Measurements from ENCODE around the gene CEP70.
"Not testable (repeated sequence)": the region's sequence is repeated elsewhere in the genome, so short reads cannot be mapped to it uniquely, and the experiment has no call there.

CEP70 gene

DNA sequence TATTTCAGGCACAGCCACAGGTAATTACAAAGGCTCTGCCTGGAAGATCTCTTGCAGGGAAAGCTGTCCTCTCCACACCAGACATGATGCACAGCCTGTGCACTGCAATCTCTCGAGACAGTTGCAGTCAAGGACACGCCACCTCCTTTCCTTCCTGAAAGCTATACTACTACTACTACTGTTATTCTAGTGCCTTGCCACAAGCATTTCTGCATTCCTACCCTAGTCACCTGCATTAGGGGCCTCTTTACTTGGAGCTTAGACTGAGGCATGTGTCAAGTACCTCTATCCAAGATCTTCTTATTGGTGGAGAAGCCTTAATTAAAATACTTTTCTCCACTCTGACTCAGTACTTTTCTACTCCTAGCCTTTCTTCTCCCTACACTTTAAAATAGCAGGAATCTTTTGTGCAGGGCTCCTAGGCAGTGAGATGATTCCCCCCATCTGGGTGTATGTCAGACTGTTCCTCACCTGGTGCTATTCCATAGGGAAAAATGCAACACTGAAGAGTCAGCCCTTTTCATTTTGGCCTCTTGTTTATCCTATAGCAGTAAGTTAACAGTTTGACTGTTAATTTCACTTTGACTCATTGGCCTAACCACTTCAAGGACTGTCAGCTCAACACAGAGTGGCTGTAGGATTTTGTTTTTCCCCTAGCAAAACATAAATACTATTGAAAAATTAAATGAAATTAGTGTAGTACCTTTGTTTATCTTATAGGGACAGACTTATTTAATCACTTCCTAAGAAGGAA lies 80.8 kb downstream of the CEP70 start:
- peaks cover 2% of the 10 kb centered on the region; the same call in 1 of the 2 replicates for H3K36me3 ChIP-seq (replicated peaks)
- in situ Hi-C loops (cut with MboI; ENCODE audit: low sequenced_read_pairs): no loop called here
- no peak overlapping the region for H3K4me3 ChIP-seq
- no peaks in the 10 kb centered on the region; the same call in 1 of the 2 replicates for H3K9me3 ChIP-seq
- no peaks in the 10 kb centered on the region; the same call in 1 of the 2 replicates for H3K4me1 ChIP-seq
- DNase-seq (ENCODE audit: low spot score in 2 of 2): no peak
- H3K27me3 ChIP-seq (ENCODE audit: low read depth): no peaks in the 10 kb centered on the region

DNA sequence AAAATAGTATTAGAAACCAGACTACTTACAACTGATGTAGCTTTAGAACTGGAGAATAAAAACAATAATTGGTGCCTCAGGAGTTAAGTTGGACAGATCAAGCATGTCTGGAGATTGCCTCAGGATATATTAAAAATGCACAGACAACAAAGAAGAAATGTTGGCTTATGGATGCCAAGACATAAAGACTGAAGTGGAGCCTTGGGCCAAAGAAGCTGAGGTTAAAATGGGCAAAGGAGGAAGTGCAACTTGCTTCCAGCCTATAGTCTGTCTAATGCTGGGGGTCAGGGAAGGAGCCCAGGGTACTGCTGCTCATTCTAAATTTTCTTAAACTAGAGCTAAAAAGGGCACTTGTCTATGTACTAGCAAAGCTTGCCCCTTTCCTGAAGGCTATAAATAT lies 82.1 kb downstream of the CEP70 start:
- H3K9me3 ChIP-seq: no peaks in the 10 kb centered on the region
- in situ Hi-C loops (cut with MboI; ENCODE audit: low sequenced_read_pairs): no loop called here
- DNase-seq (ENCODE audit: low spot score in 2 of 2): peak in 1 of 2 experiments; percentile 22
- no peak overlapping the region for H3K4me3 ChIP-seq
- peaks cover 5% of the 10 kb centered on the region; the same call in 1 of the 2 replicates for H3K36me3 ChIP-seq (replicated peaks)
- no peaks in the 10 kb centered on the region for H3K27me3 ChIP-seq (ENCODE audit: low read depth)
- no peaks in the 10 kb centered on the region; the same call in 1 of the 2 replicates for H3K4me1 ChIP-seq

- Histone ChIP-seq H3K27me3 (ENCODE audit: low read depth) (no peaks in the 10 kb centered on the region), H3K9me3 (no peaks in the 10 kb centered on the region), H3K4me1 (no peaks in the 10 kb centered on the region; the same call in 1 of the 2 replicates), H3K36me3 (replicated peaks) (peaks cover 5% of the 10 kb centered on the region; the same call in 1 of the 2 replicates), H3K4me3 (no peak overlapping the region)
- in situ Hi-C loops (cut with MboI; ENCODE audit: low sequenced_read_pairs): no loop called here
- no peak for DNase-seq (ENCODE audit: low spot score in 2 of 2)
Observed at GRCh38 chr3:138509586-138509985, 84.5 kb downstream of the CEP70 start.

- H3K36me3 ChIP-seq (replicated peaks): peaks cover 5% of the 10 kb centered on the region; the same call in 1 of the 2 replicates
- no peak for DNase-seq (ENCODE audit: low spot score in 2 of 2)
- in situ Hi-C loops (cut with MboI; ENCODE audit: low sequenced_read_pairs): no loop called here
- H3K27me3 ChIP-seq (ENCODE audit: low read depth): no peaks in the 10 kb centered on the region
- no peak overlapping the region for H3K4me3 ChIP-seq
- H3K4me1 ChIP-seq: no peaks in the 10 kb centered on the region; the same call in 1 of the 2 replicates
- no peaks in the 10 kb centered on the region for H3K9me3 ChIP-seq
Observed at GRCh38 chr3:138507524-138507923, 86.5 kb downstream of the CEP70 start.

- no peaks in the 10 kb centered on the region for H3K27me3 ChIP-seq (ENCODE audit: low read depth)
- H3K4me3 ChIP-seq: no peak overlapping the region
- peaks cover 3% of the 10 kb centered on the region; the same call in 1 of the 2 replicates for H3K4me1 ChIP-seq
- in situ Hi-C loops (cut with MboI; ENCODE audit: low sequenced_read_pairs): no loop called here
- DNase-seq (ENCODE audit: low spot score in 2 of 2): no peak
- H3K36me3 ChIP-seq (replicated peaks): no peaks in the 10 kb centered on the region; the same call in 1 of the 2 replicates
- H3K9me3 ChIP-seq: no peaks in the 10 kb centered on the region
Observed at GRCh38 chr3:138498991-138499390, 95.1 kb downstream of the CEP70 start.

GRCh38 chr3:138497851-138498250 lies 96.2 kb downstream of the CEP70 start:
- in situ Hi-C loops (cut with MboI; ENCODE audit: low sequenced_read_pairs): no loop called here
- Histone ChIP-seq H3K27me3 (ENCODE audit: low read depth) (no peaks in the 10 kb centered on the region), H3K4me3 (no peak overlapping the region), H3K9me3 (no peaks in the 10 kb centered on the region), H3K4me1 (peaks cover 3% of the 10 kb centered on the region; the same call in 1 of the 2 replicates), H3K36me3 (replicated peaks) (no peaks in the 10 kb centered on the region; the same call in 1 of the 2 replicates)
- DNase-seq (ENCODE audit: low spot score in 2 of 2): no peak

DNA sequence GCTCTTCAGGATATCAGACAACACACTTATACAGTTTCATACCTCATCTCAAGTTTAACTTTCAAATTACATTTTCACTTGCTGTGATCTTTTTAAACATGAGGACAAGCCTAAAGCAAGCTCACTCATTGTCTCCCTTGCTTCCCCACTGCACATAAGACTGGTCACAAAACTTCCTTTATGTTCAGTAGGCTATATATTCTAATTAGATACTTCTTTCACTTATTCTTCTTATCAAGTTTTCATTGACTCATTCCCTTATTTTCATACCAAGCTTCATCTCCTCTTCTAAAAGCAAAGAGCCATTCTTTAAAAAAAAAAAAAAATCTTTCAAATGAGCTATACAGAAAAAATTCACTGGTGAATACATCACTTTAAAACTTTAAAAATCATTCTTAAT lies 97.0 kb downstream of the CEP70 start:
- in situ Hi-C loops (cut with MboI; ENCODE audit: low sequenced_read_pairs): no loop called here
- Histone ChIP-seq H3K27me3 (ENCODE audit: low read depth) (no peaks in the 10 kb centered on the region), H3K4me1 (peaks cover 3% of the 10 kb centered on the region; the same call in 1 of the 2 replicates)

DNA sequence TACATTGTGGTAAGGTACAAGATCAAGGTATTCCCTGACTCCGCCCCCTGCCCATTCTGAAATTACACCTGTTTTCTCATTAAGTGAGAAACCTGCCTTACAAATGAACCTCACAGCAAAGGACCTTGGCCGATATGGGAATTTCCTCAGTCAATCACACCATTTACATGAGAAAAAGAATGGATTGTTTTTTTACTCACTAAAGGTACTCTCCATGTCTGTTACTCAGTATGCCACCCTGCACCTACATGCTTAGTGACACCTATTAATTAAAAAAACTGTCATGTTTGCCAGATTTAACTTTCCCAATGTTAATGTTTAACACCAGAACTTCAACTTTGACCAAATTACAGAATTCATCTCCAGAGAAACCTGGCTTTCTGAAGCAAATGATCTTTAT lies 97.6 kb downstream of the CEP70 start:
- Histone ChIP-seq H3K4me3 (no peak overlapping the region), H3K27me3 (ENCODE audit: low read depth) (no peaks in the 10 kb centered on the region), H3K4me1 (peaks cover 2% of the 10 kb centered on the region; the same call in 1 of the 2 replicates), H3K36me3 (replicated peaks) (no peaks in the 10 kb centered on the region; the same call in 1 of the 2 replicates), H3K9me3 (no peaks in the 10 kb centered on the region)
- in situ Hi-C loops (cut with MboI; ENCODE audit: low sequenced_read_pairs): no loop called here
- DNase-seq (ENCODE audit: low spot score in 2 of 2): no peak

More for the DNA sequence above, 97.0 kb downstream of the CEP70 start:
- no peak for DNase-seq (ENCODE audit: low spot score in 2 of 2)
- Histone ChIP-seq H3K9me3 (no peaks in the 10 kb centered on the region), H3K36me3 (replicated peaks) (no peaks in the 10 kb centered on the region; the same call in 1 of the 2 replicates), H3K4me3 (no peak overlapping the region)

- DNase-seq (ENCODE audit: low spot score in 2 of 2); H3K4me3 ChIP-seq; in situ Hi-C loops (cut with MboI; ENCODE audit: low sequenced_read_pairs); H3K4me1 ChIP-seq; H3K9me3 ChIP-seq; H3K27me3 ChIP-seq (ENCODE audit: low read depth); H3K36me3 ChIP-seq (replicated peaks): not testable (repeated sequence)
Observed at GRCh38 chr3:138495638-138496037, 98.4 kb downstream of the CEP70 start.

DNA sequence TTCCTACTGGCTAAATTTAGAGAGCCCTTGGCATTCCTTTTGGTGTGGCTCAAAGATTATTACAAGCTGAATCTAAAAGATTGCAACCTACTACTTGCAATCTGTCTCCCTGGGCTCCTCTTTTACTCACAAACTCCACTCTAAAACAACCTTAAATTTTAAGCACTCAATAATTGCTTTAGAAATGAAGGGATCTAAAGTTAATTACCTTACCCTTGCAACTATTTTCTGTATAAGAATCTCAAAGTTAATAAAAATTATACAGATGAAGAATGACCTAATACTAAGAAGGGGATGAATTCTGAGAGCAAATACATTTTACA lies 99.5 kb downstream of the CEP70 start:
- Histone ChIP-seq H3K4me3 (no peak overlapping the region), H3K4me1 (no peaks in the 10 kb centered on the region), H3K36me3 (replicated peaks) (no peaks in the 10 kb centered on the region; the same call in 1 of the 2 replicates), H3K27me3 (ENCODE audit: low read depth) (no peaks in the 10 kb centered on the region), H3K9me3 (no peaks in the 10 kb centered on the region)
- no peak for DNase-seq (ENCODE audit: low spot score in 2 of 2)
- in situ Hi-C loops (cut with MboI; ENCODE audit: low sequenced_read_pairs): no loop called here

- no peaks in the 10 kb centered on the region for H3K9me3 ChIP-seq
- H3K27me3 ChIP-seq (ENCODE audit: low read depth): no peaks in the 10 kb centered on the region
- in situ Hi-C loops (cut with MboI; ENCODE audit: low sequenced_read_pairs): no loop called here
- no peak overlapping the region for H3K4me3 ChIP-seq
- no peaks in the 10 kb centered on the region; the same call in 1 of the 2 replicates for H3K36me3 ChIP-seq (replicated peaks)
- no peak for DNase-seq (ENCODE audit: low spot score in 2 of 2)
- H3K4me1 ChIP-seq: no peaks in the 10 kb centered on the region
Observed at GRCh38 chr3:138493804-138494606, 100.1 kb downstream of the CEP70 start.

GRCh38 chr3:138492980-138493675 lies 100.9 kb downstream of the CEP70 start:
- Histone ChIP-seq H3K36me3 (replicated peaks) (no peaks in the 10 kb centered on the region; the same call in 1 of the 2 replicates), H3K4me1 (no peaks in the 10 kb centered on the region), H3K9me3 (no peaks in the 10 kb centered on the region), H3K27me3 (ENCODE audit: low read depth) (no peaks in the 10 kb centered on the region), H3K4me3 (no peak overlapping the region)
- no peak for DNase-seq (ENCODE audit: low spot score in 2 of 2)
- in situ Hi-C loops (cut with MboI; ENCODE audit: low sequenced_read_pairs): no loop called here

DNA sequence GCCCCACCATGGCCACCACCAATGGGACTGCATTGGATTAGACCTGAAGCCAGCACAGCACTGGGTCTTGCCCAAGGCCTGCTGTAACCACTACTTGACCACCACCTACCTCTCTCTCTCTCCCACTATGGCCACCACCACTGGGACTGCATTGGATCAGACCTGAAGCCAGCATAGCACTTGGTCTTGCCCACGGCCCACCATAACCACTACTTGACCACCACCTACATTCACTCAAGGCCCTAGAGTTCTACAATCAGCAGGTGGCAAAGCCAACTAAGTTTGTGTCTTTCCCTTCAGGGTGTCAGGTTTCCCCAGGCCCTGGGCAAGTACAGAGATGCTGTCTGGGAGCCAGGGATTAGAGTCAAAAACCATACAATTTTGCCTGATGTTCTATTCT lies 102.1 kb downstream of the CEP70 start:
- H3K36me3 ChIP-seq (replicated peaks): no peaks in the 10 kb centered on the region; the same call in 1 of the 2 replicates
- peaks cover 7% of the 10 kb centered on the region; the same call in 1 of the 2 replicates for H3K9me3 ChIP-seq
- H3K27me3 ChIP-seq (ENCODE audit: low read depth): no peaks in the 10 kb centered on the region
- no peaks in the 10 kb centered on the region for H3K4me1 ChIP-seq
- H3K4me3 ChIP-seq: no peak overlapping the region
- DNase-seq (ENCODE audit: low spot score in 2 of 2): no peak
- in situ Hi-C loops (cut with MboI; ENCODE audit: low sequenced_read_pairs): no loop called here

Measured in HAP-1 (cell line).